DMS79 (cell line): Measurements from ENCODE around the gene HES2.
"Not testable (repeated sequence)": the region's sequence is repeated elsewhere in the genome, so short reads cannot be mapped to it uniquely, and the experiment has no call there.

ENCODE experiments used
- DNase-seq: peaks from one replicate; lab custom pipeline; 2025; lab: John Stamatoyannopoulos, UW

The HES2 gene

DNA sequence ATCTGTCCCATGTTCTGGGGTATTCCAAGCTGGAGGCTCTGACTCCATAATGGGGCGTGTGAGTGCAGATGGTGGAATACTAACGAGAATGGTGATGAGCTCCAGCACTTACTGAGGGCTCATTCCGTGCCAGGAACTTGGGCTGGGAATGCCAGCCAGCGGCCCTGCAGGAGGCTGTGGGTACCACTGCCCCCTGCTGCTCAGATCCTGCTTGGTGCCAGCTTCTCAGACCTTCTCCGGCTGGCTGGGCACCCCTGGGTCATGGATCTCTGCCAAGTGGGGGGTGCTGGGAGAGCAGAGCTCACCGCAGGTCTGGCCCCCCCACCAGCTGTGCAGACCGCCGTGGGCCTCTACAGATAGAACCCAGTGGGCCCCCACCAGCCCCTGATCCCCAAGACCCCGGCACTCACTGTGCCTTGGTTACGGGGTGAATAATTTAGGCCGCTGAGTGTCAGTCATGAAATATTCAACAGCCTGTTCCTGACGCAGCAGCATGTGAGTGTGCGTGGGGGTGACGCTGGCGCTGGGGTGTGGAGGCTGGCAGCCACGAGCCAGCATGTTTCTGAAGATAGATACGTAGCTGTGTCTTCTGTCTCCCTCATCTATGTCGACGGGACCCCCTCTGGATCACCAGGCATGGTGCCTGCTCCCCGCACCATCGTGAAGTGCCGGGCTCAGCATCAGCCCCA is 17.4 kb upstream of the HES2 start:
- not testable (repeated sequence) for DNase-seq

DNA sequence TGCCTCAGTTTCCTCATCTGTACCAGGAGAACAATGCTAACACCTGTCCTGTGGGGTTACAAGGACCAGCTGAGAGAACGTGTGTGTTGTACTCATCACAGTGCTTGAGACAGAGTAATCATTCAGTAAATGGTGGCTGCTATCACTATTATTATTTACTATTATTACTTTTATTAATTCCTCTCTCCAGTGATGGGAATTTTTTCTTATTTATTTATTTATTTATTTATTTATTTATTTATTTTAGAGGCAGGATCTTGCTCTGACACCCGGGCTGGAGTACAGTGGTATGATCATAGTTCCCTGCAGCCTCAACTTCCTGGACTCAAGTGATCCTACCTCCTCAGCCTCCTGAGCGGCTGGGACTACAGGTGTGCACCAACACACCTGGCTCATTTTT is 16.6 kb upstream of the HES2 start:
- not testable (repeated sequence) for DNase-seq

DNA sequence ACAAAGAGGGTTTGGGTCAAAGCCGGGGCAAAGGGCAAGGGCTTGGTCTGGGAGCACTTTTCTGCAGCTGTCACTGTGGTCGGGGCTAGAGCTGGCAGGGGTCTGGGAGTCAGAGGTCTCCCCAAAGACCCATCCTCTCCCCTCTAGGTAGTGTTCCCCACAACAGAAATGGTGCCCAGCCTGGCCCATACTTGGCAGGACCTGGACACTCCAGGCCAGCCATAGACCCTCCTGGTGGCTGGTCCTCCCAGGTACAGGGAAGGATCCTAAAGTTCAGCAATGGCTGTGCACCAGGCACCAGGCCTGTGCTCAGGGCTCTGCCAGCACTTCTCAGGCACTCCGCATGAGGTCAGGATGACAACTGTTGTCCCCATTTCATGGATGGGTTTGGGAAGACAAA is 15.8 kb upstream of the HES2 start:
- DNase-seq = no peak

DNA sequence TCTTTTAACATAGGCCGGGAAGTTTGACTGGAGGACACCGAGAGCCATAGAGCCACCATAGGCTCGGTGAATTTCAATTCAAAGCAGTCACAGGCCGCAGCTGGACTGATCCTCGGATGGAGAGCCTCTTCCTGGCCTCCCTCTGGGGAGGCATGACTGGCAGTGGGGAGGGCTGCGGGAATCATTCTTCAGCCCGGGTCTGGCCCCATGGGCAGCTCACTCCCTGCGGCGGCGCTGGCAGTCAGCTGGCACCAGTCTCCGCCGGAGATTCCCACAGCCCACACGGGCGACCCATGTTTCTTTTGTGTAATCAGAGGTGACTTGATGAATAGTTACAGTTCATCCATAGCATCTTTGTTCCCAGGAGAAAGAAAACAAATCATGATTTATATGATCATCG is 15.4 kb upstream of the HES2 start:
- no peak for DNase-seq

DNA sequence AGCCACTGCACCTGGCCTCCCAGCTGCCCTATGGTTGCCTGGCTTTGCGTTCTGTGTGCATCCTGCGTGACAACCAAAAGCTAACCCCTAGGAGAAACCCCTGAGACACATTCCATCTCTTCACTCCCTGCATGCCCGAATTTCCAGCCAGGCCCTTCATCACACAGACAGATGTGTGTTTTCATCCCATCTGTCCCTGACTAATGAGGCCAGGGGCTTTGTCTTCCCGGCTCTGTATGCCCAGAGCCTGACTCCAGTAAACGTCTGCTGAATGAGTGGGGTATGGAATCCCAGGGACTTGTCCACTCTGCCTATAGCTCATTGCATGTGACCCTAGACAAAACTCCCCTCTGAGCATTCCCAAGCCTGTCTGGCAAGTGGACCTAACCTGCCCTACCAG is 14.5 kb upstream of the HES2 start:
- no peak for DNase-seq

DNA sequence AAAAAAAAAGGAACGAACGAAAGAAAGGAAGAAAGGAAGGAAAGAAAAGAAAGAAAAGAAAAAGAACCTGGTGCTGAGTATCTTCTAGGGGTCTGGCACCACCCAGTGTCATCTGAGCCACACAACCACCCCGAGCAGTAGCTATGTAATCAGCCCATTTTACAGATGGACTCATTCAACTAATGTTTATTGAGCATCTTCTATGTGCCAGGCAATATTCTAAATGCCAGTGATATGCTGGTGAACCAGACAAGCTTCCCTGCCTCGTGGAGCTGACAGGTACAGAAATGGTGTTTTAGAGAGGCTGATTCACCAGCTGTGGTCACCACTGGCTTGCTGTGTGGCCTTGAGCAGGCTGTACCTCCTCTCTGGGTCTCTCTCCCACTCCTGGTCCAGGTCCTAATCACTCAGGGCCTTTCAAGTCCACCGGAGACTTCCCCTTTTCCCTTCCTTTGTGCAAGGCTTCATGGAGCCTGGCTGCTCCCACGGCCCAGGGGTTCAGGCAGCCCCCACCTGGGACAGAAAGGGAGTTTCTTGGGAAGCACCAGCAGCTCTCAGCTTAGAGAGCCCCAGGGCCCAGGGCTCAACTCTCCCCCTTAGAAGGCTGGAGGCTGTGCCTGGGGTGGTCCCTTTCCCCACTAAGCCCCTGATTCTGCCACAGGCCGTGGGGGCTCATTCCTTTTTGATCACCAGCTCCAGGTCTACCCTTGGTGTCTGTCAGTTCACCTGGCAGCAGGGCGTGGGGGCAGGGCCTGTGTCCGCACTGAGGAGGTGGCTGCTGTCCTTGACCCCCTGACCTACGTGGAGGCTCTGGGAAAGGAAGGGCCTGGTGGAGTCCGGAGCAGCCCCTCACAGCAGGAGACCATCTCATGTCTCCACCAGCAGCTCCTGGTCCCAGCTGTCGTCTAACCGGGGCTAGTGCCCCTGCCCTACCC is 12.2 kb upstream of the HES2 start:
- not testable (repeated sequence) for DNase-seq

DNA sequence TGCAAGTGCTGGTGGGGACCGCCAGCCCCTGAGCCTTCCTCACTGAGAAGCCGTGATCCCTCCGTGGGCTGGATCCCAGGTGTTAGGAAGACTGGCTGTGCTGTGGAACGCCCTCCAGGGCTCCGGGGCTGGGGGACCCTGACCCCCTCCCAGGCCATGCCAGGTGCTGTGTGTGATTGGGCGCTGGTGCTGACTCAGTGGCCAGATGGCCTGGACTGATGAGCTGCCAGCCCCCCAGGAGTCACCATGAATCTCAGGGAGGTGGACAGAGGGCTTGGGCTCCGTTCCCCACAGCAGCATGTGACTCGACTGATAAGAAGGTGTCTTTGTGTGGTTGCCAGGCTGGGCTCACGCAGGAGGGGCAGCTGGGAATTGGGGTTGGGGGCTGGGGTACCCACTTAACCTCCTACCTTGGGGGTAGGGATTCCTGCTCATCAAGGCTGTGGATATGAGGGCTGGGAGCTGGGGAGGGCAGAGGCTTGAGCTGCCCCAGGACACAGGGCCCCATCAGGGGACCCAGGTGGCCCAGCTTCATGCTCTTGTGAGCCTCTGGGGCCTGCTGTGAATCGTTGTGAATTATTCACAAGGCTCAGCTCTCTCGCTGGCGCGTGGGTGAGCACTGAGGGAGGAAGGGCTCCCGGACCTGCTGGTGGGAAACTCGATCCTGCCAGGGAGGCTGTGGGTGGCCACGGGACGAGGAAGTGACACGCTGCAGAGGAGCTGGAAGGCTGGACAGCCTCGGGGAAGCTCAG is 10.1 kb upstream of the HES2 start:
- DNase-seq = not testable (repeated sequence)

DNA sequence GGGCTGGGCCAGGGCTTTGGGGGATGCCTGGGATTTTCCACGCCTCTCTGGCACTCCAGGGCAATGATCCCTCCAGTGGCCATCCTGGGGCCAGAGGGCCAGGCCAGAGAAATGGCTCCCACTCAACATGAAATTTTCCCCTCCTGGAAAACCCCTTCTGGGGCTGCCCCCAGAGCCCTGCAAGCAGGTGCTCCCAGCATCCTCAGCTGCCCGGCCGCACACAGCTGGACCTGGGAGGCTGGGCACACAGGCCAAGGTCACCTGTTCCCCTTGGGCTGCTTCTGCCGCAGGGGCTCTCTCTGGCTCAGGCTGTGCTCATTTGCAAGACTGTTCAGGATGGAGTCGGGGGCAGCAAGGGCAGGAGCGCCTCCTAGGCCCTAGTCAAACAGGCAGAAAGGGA is 8.7 kb upstream of the HES2 start:
- not testable (repeated sequence) for DNase-seq

DNA sequence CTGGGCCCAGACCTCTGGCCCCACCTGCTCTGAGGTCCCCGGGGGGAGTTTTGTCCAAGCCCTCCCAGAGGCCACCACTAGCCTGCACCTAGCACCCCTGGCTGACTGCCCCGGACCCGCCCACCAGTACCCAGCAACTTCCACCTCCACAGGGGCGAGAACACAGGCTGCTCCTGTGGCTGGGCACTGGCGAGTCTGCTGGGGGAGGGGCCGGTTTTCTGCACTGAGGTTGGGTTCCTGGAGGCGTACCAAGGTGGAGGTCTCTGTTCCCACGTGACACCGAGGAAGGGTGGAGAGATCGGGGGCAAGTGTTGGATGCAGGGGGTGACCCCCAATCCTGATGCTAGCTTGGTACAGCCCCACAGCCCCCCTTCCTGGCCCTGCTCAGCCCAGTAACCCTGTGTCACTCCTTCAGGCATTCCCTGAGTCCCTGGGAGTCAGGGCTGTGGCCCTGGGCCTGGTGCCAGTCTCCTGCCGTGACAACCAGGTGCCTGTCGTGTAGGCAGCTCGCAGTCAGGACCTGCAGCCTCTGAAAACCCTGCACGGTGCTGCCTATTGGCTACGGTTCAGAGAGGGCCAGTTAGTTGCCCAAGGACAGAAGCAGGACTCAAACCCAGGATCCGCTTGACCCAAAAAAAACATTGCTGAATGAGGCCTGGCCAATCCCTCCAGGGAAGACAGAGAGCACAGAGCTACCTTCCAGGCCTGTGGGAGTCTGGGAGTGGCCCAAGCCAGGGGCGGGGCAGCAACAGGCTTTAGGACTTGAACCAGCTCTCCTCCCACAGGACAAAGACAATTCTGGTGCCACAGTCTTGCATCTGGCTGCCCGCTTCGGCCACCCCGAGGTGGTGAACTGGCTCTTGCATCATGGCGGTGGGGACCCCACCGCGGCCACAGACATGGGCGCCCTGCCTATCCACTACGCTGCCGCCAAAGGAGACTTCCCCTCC is 8.0 kb upstream of the HES2 start:
- peak; percentile 67 for DNase-seq

DNA sequence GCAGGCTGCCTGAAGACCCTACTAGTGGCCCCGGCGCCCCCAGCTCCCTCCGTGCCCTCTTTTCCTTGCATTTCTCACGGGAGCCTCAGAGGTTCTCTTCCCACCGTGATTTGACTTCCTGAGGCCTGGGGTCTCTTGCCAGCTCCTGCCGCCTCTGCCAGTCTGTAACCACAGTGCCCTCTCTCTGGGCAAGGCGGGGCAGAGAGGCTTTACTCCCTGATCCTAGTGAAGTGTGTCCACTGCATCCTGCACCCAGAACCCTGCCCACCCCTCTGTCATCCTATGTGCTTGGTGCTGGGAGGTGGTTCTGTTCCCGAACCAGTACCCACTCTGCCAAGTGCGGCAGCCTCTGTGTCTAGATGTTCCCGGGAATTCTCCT is 7.2 kb upstream of the HES2 start:
- DNase-seq = no peak

DNA sequence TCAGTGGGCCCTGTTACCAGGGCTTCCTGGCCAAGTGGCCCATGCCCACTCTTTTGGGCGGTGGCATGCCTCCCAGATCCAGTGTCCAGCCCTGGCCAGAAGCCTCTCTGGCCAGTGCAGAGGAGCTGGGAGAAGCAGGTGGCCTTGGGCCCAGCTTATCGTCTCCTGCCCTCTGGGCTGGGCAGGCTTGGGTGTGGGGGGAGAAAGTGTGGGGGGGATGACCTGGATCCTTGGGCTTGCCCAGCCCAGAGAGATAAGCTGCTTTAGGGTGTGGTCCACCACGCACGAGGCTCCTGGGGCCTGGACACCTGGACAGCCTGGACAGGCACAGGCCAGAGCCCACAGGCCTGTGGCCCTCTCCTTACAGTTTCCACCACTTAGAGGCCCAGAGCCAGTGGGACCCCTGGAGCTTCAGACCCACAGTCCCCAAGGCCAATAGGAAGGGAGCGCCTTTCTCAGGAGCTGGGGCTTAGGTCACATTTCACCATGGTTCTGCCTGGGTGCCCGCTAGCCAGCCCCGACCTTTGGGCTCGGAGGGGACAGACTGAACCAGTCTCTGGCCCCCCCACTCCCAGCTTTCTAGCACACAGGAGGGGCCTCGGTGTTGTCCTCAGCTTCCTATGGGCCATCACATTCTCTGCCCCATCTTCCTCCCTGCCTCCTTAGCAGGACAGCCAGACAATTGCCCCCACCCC is 6.7 kb upstream of the HES2 start:
- DNase-seq = no peak

DNA sequence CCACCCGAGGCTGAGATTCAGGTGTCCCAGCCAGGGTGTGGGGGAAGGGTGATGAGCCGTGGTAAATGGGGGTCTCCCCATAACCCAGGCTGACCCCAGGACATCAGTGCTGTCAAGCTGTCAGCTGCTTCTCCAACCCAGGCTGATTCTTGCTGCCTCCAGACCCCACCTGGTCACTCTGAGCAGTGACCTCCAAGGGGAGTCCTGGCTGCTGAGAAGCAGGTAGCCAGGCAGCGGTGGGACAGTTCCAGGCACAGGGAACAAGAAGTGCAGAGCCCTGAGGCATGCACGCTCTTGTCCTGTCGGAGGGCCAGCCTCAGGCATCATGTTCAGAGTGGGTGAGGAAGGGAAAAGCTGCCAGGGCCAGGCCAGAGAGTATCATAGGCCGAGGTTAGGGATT is 5.9 kb upstream of the HES2 start:
- no peak for DNase-seq

DNA sequence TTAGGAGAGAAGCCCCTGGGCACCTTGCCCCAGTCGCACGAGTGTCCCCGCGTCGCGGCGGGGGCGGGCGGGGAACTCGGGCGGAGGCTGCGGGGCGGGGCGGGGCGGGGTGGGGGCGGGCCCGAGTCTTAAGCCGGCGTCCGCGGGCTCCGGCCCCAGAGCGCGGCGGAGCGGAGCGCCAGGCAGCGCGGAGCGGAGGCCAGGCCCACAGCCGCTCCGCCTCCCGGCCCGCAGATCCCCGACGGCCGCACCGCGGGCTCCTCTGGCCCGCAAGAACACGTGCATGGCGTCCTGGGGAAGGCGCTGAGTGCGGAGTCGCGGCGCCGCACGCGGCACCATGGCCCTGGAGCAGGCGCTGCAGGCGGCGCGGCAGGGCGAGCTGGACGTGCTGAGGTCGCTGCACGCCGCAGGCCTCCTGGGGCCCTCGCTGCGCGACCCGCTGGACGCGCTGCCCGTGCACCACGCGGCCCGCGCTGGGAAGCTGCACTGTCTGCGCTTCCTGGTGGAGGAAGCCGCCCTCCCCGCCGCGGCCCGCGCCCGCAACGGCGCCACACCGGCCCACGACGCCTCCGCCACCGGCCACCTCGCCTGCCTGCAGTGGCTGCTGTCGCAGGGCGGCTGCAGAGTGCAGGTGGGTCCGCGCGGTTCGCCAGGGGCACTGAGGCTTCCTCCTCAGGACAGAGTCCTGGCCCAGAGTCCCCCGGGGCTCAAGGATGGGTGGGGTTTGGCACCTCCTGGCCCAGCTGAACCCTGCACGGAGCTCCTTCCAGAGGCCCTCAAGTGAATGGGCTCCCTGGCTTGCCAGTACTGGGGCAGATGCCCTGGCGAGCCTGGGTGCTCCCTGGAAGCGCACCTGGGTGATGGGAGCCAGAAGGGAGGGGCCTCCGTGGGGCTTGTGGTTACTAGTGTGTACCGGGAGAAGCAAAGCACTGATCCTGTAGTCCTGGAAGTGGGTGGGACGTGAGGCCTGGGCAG is 5.2 kb upstream of the HES2 start, which contains the start of gene ESPN:
TSS of gene ESPN (plus strand) at position 158 of the 975 bp plus-strand sequence. CDS start at position 338, 180 bp downstream.
- no peak for DNase-seq

DNA sequence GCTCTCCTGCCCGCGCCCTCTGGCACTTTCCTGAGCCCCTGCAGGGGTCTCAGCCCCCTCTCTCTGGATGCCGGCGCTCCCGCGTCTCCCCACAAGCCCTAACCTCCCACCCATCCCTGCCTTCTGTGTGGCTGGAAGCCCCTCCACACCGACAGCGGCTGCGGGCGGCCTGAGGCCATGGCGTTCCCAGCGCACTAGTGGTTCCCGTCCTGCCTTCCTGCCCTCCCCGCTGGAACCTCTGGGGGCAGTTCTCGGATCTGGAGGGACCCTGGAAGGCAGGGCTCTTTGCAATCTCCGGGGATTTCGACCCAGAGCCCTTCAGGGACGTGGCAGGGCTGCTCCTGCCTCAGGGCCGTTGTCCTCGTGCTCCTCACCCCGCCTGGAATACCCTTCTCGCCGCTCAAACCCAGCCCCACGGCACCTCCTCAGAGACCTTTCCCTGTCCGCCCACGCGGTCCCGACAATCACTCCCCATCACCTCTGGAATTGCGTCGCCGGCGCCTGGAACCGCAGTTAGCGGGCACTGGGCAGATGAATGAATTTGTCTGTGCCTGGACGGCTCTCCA is 4.4 kb upstream of the HES2 start:
- peak; percentile 48 for DNase-seq

DNA sequence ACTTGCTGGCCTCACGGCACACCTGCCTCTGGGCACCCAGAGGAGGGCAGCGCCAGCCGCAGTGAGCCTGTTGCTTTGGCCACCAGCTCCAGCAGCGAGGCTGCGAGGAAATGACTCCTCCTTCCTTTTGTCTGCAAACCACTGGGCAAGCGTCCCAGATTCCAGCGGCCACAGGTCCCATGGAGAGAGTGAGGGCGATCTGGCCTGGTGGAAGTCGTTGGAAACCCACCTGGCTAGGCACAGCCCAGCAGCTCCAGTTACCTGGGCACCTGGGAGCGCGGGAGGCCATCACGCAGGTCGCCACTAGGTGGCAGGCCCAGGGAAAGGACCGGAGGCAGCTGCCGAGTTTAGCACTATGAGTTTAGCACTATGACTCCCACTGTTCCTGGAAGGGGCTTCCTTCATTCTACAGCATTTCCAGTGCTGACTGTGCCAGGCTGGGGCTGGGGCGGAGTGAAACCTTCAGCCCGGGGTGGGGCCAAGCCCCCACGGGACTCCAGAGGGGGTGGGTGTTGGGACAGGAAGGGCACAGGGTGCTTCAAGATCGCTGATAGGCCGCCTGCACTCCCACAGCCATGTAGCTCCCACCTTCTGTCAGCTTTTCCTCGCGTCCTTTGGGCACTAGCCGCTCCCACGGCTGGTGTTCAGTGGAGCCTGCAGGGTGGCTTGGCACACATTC is 3.7 kb upstream of the HES2 start:
- DNase-seq = peak; percentile 95

DNA sequence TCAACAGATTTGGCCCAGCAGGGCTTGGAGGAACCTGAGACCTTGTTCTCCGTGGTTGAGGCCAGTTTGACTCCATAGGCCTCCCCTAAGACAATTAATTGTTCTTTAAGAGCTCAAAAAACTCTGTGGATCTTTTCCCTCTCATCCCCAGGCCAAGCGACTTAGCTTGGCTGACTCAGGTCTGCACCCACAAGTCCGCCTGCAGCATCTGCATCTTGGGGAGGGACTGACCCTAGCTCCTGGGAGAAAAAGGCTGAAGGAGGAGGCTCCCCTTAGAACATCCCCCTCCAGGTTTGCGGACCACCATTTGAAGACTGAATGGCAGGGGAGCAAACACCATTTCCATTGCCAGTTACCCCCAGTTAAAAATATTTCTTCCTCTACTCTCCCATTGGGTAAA is 1.5 kb upstream of the HES2 start:
- DNase-seq = no peak

DNA sequence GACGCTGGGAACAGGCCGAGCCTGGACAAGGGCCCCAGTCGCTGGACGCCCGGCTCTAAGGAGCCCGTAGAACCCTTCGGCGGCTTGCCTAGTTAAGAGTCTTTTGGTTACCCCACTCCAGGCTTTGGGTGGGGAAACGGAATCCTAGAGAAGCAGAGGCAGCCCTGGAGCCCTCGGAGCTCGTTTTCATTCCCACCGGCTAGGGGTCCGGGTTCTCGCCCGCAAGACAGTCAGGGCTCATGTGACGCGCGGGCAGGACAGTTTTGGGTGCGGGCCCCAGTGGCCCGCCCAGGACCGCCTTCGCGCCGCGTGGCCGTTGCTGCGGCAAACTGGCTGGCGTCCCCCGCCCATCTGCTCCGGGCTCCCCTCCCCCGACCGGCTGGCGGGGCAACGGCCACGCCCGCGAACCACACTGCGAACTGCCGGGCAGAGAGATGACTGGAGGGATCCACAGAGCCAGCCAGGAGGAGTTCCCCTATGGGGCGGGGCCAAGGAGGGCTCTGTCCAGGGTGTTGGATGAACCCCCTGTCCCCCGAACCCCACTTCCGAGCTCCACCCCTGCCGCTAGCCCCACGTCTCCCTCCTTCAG is 829 bp upstream of the HES2 start:
- DNase-seq = no peak

DNA sequence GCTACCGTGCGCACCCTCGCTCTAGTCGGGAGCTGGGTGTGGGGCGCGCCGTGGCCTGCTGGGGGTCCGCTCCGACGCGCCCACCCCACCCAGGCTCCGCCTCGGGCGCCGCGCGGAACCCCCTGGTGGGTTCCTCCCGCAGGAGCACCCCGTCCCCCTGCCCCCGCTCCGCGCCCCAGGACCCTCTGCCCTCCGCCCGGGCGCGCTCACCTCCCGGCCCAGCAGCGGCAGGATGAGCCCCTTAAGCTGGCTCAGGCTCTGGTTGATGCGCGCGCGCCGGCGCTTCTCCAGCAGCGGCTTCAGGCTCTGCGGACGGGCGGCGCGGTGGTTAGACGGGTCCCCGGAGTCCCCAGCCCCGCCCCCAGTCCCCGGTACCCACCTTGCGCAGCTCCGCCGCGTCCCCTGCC is 319 bp downstream of the HES2 start:
- no peak for DNase-seq
